GM19099 (cell line): ENCODE results near the gene ABCD4.

Experiments
- POLR2A ChIP-seq: IDR thresholded peaks from 3 replicates; pipeline ENCODE4 v1.6.1; 2011; ENCODE audit warnings: low read depth; ENCODE audit not compliant: insufficient read length; ENCODE audit errors: extremely low read depth

The ABCD4 gene

GRCh38 chr14:74246542-74246941, 56.2 kb downstream of the ABCD4 start:
- no peak for TF ChIP-seq POLR2A

- no peak for TF ChIP-seq POLR2A
Observed at GRCh38 chr14:74245292-74245691, 57.4 kb downstream of the ABCD4 start.

- no peak for TF ChIP-seq POLR2A
Observed at GRCh38 chr14:74244115-74244514, 58.6 kb downstream of the ABCD4 start.

- no peak for TF ChIP-seq POLR2A
Observed at GRCh38 chr14:74243051-74243450, 59.7 kb downstream of the ABCD4 start.

GRCh38 chr14:74242780-74243042, 60.0 kb downstream of the ABCD4 start:
- TF ChIP-seq POLR2A = no peak

- TF ChIP-seq POLR2A = no peak
Observed at GRCh38 chr14:74242021-74242779, 60.5 kb downstream of the ABCD4 start.

GRCh38 chr14:74241652-74242017, 61.1 kb downstream of the ABCD4 start:
- no peak for TF ChIP-seq POLR2A

- TF ChIP-seq POLR2A = no peak
Observed at GRCh38 chr14:74240794-74241651, 61.7 kb downstream of the ABCD4 start.

GRCh38 chr14:74239848-74240793, 62.6 kb downstream of the ABCD4 start:
- TF ChIP-seq POLR2A = no peak

GRCh38 chr14:74238974-74239847, 63.5 kb downstream of the ABCD4 start, which contains the start of gene VSX2:
VSX2 (plus strand) TSS chr14:74239449; CDS start chr14:74239562, 113 bp downstream.
- TF ChIP-seq POLR2A = no peak

GRCh38 chr14:74237441-74237840, 65.3 kb downstream of the ABCD4 start:
- no peak for TF ChIP-seq POLR2A
